H9 (cell line): ENCODE data around the gene UFC1. TPM values are rescaled to one million over a fixed set of nuclear protein-coding genes. Genes with fewer than 3 reads are reported as not detected.

Source experiments
- DNase-seq: peaks from one replicate; pipeline ENCODE4 v3.0.0-alpha.2; 2017
- H2AFZ ChIP-seq: one replicate; pipeline ENCODE4 v1.6.1; 2013; ENCODE audit warnings: mild to moderate bottlenecking, low read length, control low read depth, moderate library complexity
- H2AK5ac ChIP-seq: 2 replicates; pipeline ENCODE4 v1.6.1; 2013; ENCODE audit warnings: low read length, control low read depth, mixed read lengths; ENCODE audit not compliant: insufficient read length
- H2BK120ac ChIP-seq: one replicate; pipeline ENCODE4 v1.6.1; 2013; ENCODE audit warnings: low read depth, mild to moderate bottlenecking, low read length, control low read depth, inconsistent platforms; ENCODE audit not compliant: poor library complexity, severe bottlenecking
- H2BK12ac ChIP-seq: 2 replicates; pipeline ENCODE4 v1.6.1; 2013; ENCODE audit warnings: low read length, control low read depth, mixed read lengths, low read depth; ENCODE audit not compliant: insufficient read length
- H2BK15ac ChIP-seq: 2 replicates; pipeline ENCODE4 v1.6.1; 2013; ENCODE audit warnings: low read depth, low read length, control low read depth
- H2BK20ac ChIP-seq: one replicate; pipeline ENCODE4 v1.6.1; 2013; ENCODE audit warnings: low read depth, mild to moderate bottlenecking, low read length, control low read depth, inconsistent platforms; ENCODE audit not compliant: poor library complexity, severe bottlenecking
- H2BK5ac ChIP-seq: 2 replicates; pipeline ENCODE4 v1.6.1; 2013; ENCODE audit warnings: low read length, control low read depth, mixed read lengths; ENCODE audit not compliant: insufficient read length
- H3K14ac ChIP-seq: 2 replicates; pipeline ENCODE4 v1.6.1; 2013; ENCODE audit warnings: low read length, control low read depth; ENCODE audit not compliant: insufficient read depth
- H3K18ac ChIP-seq: 2 replicates; pipeline ENCODE4 v1.6.1; 2013; ENCODE audit warnings: low read depth, mild to moderate bottlenecking, mixed read lengths, low read length, control low read depth; ENCODE audit not compliant: insufficient read length
- H3K23ac ChIP-seq: 2 replicates; pipeline ENCODE4 v1.6.1; 2013; ENCODE audit warnings: low read length, control low read depth, mixed read lengths, low read depth; ENCODE audit not compliant: insufficient read length
- H3K23me2 ChIP-seq: 2 replicates; pipeline ENCODE4 v1.6.1; 2013; ENCODE audit warnings: low read depth, mild to moderate bottlenecking, mixed read lengths, low read length, control low read depth; ENCODE audit not compliant: insufficient read length, poor library complexity, severe bottlenecking
- H3K27ac ChIP-seq: 2 replicates; pipeline ENCODE4 v1.5.1; 2013; ENCODE audit warnings: low read length, control low read depth, mixed read lengths, low read depth; ENCODE audit not compliant: insufficient read length
- H3K27me3 ChIP-seq: 2 replicates; pipeline ENCODE4 v1.6.1; 2013; ENCODE audit warnings: low read length, control low read depth, inconsistent platforms; ENCODE audit not compliant: insufficient read depth
- H3K4ac ChIP-seq: 2 replicates; pipeline ENCODE4 v1.6.1; 2013; ENCODE audit warnings: low read depth, mild to moderate bottlenecking, control low read depth, inconsistent platforms, low read length, moderate library complexity
- H3K4me1 ChIP-seq: 2 replicates; pipeline ENCODE4 v1.6.1; 2013; ENCODE audit warnings: low read length, control low read depth, inconsistent platforms; ENCODE audit not compliant: insufficient read depth
- H3K4me2 ChIP-seq: 2 replicates; pipeline ENCODE4 v1.6.1; 2013; ENCODE audit warnings: low read length, control low read depth, mixed read lengths; ENCODE audit not compliant: insufficient read length, insufficient read depth
- H3K56ac ChIP-seq: 2 replicates; pipeline ENCODE4 v1.6.1; 2013; ENCODE audit warnings: low read depth, mild to moderate bottlenecking, mixed read lengths, low read length, control low read depth; ENCODE audit not compliant: insufficient read length
- H3K79me1 ChIP-seq: 2 replicates; pipeline ENCODE4 v1.6.1; 2013; ENCODE audit warnings: low read depth, mild to moderate bottlenecking, moderate library complexity, low read length, control low read depth, inconsistent platforms; ENCODE audit not compliant: insufficient read depth, poor library complexity, severe bottlenecking
- H3K79me2 ChIP-seq: 2 replicates; pipeline ENCODE4 v1.6.1; 2013; ENCODE audit warnings: low read length, control low read depth, inconsistent platforms; ENCODE audit not compliant: insufficient read depth
- H3K9ac ChIP-seq: 2 replicates; pipeline ENCODE4 v1.6.1; 2013; ENCODE audit warnings: low read length, control low read depth, mixed read lengths; ENCODE audit not compliant: insufficient read length; ENCODE audit errors: extremely low read depth
- H3K9me3 ChIP-seq: one replicate; pipeline ENCODE4 v1.6.1; 2013; ENCODE audit warnings: low read depth, low read length, inconsistent platforms; ENCODE audit not compliant: control insufficient read depth
- H3T11ph ChIP-seq: one replicate; pipeline ENCODE4 v1.6.1; 2013; ENCODE audit warnings: mild to moderate bottlenecking, low read length, control low read depth, inconsistent platforms
- H4K20me1 ChIP-seq: one replicate; pipeline ENCODE4 v1.6.1; 2013; ENCODE audit not compliant: control insufficient read depth, insufficient read length, insufficient read depth
- H4K5ac ChIP-seq: 2 replicates; pipeline ENCODE4 v1.6.1; 2013; ENCODE audit warnings: low read depth, mild to moderate bottlenecking, mixed read lengths, low read length, control low read depth; ENCODE audit not compliant: insufficient read length
- H4K8ac ChIP-seq: replicated peaks from 2 replicates; pipeline ENCODE4 v1.6.1; 2013; ENCODE audit warnings: low read length, control low read depth, mixed read lengths, low read depth; ENCODE audit not compliant: insufficient read length
- H4K91ac ChIP-seq: 2 replicates; pipeline ENCODE4 v1.6.1; 2013; ENCODE audit warnings: low read depth, mild to moderate bottlenecking, moderate library complexity, mixed read lengths, low read length, control low read depth; ENCODE audit not compliant: insufficient read length
- H3K27ac Mint-ChIP-seq, 3 experiments: 2 replicates in 2 of 3; 3 replicates in 1 of 3; pipeline ENCODE4 v1.8.0; 2020 to 2021; ENCODE audit warnings: mixed read lengths in 3 of 3, mild to moderate bottlenecking in 1 of 3, moderate library complexity in 1 of 3
- H3K27me3 Mint-ChIP-seq: 2 replicates; pipeline ENCODE4 v1.8.0; 2021; ENCODE audit warnings: low read depth, mild to moderate bottlenecking, moderate library complexity, mixed read lengths
- H3K36me3 Mint-ChIP-seq, 3 experiments: 2 replicates in 2 of 3; 3 replicates in 1 of 3; pipeline ENCODE4 v1.8.0; 2020 to 2021; ENCODE audit warnings: low read depth in 3 of 3, mixed read lengths in 3 of 3; ENCODE audit not compliant: insufficient read depth in 1 of 3
- H3K4me1 Mint-ChIP-seq, 2 experiments: 2 replicates each; pipeline ENCODE4 v1.8.0; 2020; ENCODE audit warnings: mixed read lengths in 2 of 2
- H3K4me3 Mint-ChIP-seq, 2 experiments: 2 replicates in 1 of 2; 3 replicates in 1 of 2; pipeline ENCODE4 v1.8.0; 2020 to 2021; ENCODE audit warnings: mild to moderate bottlenecking in 2 of 2, mixed read lengths in 2 of 2, moderate library complexity in 1 of 2
- H3K9me3 Mint-ChIP-seq, 2 experiments: 2 replicates in 1 of 2; 3 replicates in 1 of 2; pipeline ENCODE4 v1.8.0; 2020; ENCODE audit warnings: mild to moderate bottlenecking in 2 of 2, mixed read lengths in 2 of 2, moderate library complexity in 1 of 2
- WGBS: extraction: QIAGEN DNeasy Blood & Tissue Kit; methylation state at CpG from one replicate; pipeline ENCODE4 v1.1.7; 2013; ENCODE audit warnings: missing lambda C conversion rate, low lambda C conversion rate, mixed read lengths; ENCODE audit not compliant: insufficient read length; ENCODE audit errors: extremely low coverage; 5-methylcytosine and 5-hydroxymethylcytosine counted together
- total RNA-seq: library from RNA; stranded (reverse); gene quantifications from 2 replicates; pipeline ENCODE4 v1.2.1, GENCODE V29; 2021
- TF ChIP-seq, protein P1 (sequence below): fragments of 200-600 bp; sonication (generic); conservative IDR thresholded peaks from 3 replicates; pipeline ENCODE4 v1.8.0; 2021; ENCODE audit warnings: antibody characterized with exemption, mild to moderate bottlenecking

Gene UFC1
- total RNA-seq, 1 experiment from 2014 or later, result 93.4 TPM

DNA sequence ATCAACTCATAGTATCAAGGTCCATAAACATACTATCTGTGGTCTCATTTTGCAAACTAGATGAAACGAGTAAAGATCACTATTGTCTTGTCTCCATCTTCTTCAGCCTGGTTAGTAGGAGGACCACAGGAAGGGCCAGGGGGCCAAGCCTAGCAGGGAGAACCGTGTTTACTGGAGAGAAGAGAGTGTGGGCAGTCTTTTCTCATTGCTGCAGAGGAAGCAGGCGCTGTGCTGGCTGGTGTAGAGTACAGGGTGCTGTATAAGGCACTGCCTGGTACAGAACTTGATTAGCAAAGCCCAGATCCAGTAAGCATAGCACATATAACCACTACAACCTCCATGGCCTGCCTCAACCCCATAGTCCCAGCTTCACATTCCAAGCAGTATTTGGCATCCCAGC lies 33.5 kb downstream of the UFC1 start:
- no peak overlapping the region for H2BK15ac ChIP-seq
- no peak overlapping the region for H3T11ph ChIP-seq
- Mint-ChIP-seq H3K9me3 (no peaks in the 10 kb centered on the region), H3K27ac (no peak overlapping the region), H3K36me3 (peaks cover 0 to 8% (median 8%) of the 10 kb centered on the region in 3 experiments; a peak in 4 of 7 replicates), H3K4me3 (no peak overlapping the region), H3K4me1 (peaks cover 4 to 10% of the 10 kb centered on the region in 2 experiments; a peak in 3 of 4 replicates), H3K27me3 (peaks cover 2% of the 10 kb centered on the region; the same call in 1 of the 2 replicates)
- H2BK120ac ChIP-seq, result no peak overlapping the region
- H3K23me2 ChIP-seq, result no peaks in the 10 kb centered on the region
- no peak overlapping the region for H3K56ac ChIP-seq
- H3K4ac ChIP-seq, result no peak overlapping the region
- TF ChIP-seq, protein P1, sequence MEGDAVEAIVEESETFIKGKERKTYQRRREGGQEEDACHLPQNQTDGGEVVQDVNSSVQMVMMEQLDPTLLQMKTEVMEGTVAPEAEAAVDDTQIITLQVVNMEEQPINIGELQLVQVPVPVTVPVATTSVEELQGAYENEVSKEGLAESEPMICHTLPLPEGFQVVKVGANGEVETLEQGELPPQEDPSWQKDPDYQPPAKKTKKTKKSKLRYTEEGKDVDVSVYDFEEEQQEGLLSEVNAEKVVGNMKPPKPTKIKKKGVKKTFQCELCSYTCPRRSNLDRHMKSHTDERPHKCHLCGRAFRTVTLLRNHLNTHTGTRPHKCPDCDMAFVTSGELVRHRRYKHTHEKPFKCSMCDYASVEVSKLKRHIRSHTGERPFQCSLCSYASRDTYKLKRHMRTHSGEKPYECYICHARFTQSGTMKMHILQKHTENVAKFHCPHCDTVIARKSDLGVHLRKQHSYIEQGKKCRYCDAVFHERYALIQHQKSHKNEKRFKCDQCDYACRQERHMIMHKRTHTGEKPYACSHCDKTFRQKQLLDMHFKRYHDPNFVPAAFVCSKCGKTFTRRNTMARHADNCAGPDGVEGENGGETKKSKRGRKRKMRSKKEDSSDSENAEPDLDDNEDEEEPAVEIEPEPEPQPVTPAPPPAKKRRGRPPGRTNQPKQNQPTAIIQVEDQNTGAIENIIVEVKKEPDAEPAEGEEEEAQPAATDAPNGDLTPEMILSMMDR, result no peak
- H3K79me1 ChIP-seq, result no peaks in the 10 kb centered on the region
- no peak overlapping the region for H3K4me2 ChIP-seq
- no peaks in the 10 kb centered on the region for H3K27me3 ChIP-seq
- no peak overlapping the region for H3K23ac ChIP-seq
- no peaks in the 10 kb centered on the region for H3K4me1 ChIP-seq
- H2BK12ac ChIP-seq, result no peak overlapping the region
- H2BK20ac ChIP-seq, result no peak overlapping the region
- H4K91ac ChIP-seq, result no peak overlapping the region
- no peak overlapping the region for H4K5ac ChIP-seq
- H2BK5ac ChIP-seq, result no peak overlapping the region
- no peaks in the 10 kb centered on the region for H3K9me3 ChIP-seq
- WGBS, result no CpG with 5 or more reads among the region's 3 CpGs
- H3K14ac ChIP-seq, result no peak overlapping the region
- H3K9ac ChIP-seq, result no peak overlapping the region
- peaks cover 3% of the 10 kb centered on the region for H4K20me1 ChIP-seq
- no peak overlapping the region for H4K8ac ChIP-seq
- H3K27ac ChIP-seq, result no peak overlapping the region
- DNase-seq, result no peak
- H2AFZ ChIP-seq, result no peak overlapping the region
- no peak overlapping the region for H3K18ac ChIP-seq
- no peak overlapping the region for H2AK5ac ChIP-seq
- H3K79me2 ChIP-seq, result no peaks in the 10 kb centered on the region
